ENCODE data around the gene CCDC15. TPM values are rescaled to one million over a fixed set of nuclear protein-coding genes. Genes with fewer than 3 reads are reported as not detected.
"Not testable (repeated sequence)": the region's sequence is repeated elsewhere in the genome, so short reads cannot be mapped to it uniquely, and the experiment has no call there.

Gene CCDC15
- total RNA-seq, 4 donors from 2014 or later: 0.10 to 0.16 TPM; not detected in 2

DNA sequence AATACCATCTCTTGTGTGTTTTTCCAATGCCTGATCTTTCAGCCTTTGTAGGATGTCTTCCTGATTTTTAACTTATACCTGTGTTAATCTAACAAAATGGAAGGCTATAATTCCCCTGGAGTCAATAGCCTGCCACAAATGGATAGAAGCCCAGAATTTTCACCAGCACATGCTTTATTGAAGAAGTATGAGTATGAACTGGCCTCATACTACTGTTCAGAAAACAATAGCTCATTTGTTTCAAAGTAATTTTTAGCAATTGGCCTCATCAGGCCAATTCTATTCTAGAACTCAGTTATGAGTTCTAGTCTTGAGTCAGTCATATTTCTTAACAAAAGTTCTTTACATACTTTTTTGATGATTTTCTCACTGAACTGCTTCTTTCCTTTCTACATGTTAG is 68.5 kb downstream of the CCDC15 start:
- no peaks in the 10 kb centered on the region for H3K9me3 ChIP-seq
- intact Hi-C loops (cut with DNase I; ENCODE audit: low total_unique reads): no loop called here
- TF ChIP-seq, protein P1, sequence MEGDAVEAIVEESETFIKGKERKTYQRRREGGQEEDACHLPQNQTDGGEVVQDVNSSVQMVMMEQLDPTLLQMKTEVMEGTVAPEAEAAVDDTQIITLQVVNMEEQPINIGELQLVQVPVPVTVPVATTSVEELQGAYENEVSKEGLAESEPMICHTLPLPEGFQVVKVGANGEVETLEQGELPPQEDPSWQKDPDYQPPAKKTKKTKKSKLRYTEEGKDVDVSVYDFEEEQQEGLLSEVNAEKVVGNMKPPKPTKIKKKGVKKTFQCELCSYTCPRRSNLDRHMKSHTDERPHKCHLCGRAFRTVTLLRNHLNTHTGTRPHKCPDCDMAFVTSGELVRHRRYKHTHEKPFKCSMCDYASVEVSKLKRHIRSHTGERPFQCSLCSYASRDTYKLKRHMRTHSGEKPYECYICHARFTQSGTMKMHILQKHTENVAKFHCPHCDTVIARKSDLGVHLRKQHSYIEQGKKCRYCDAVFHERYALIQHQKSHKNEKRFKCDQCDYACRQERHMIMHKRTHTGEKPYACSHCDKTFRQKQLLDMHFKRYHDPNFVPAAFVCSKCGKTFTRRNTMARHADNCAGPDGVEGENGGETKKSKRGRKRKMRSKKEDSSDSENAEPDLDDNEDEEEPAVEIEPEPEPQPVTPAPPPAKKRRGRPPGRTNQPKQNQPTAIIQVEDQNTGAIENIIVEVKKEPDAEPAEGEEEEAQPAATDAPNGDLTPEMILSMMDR (IDR thresholded peaks at IDR 0.05 in 4 of 5, conservative IDR thresholded peaks at IDR 0.05 in 1 of 5): no peak
- TF ChIP-seq POLR2A (IDR thresholded peaks at IDR 0.05): no peak

DNA sequence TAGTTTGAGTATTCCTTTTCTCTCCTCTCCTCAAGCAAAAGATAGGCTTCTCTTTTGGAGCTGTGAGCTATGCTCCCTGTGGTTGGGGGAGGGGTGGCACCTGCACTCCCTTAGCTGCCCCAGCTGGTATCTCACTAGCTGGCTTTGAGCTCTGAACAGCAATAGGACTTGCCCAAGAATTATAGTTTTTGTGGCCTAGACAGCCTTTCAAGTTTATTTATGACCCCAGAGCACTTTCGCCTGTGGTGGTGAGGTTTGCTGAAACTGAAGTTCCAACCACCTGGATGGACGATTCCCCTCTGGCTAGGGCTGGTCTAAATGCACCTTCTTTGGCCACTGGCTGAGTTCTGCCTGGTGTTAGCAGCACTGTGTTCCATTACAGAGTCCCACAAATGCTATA is 72.0 kb downstream of the CCDC15 start:
- Histone ChIP-seq H3K4me3 (no peak overlapping the region), H3K4me1 (no peaks in the 10 kb centered on the region), H3K27me3 (no peaks in the 10 kb centered on the region), H3K36me3 (no peaks in the 10 kb centered on the region), H3K9me3 (no peaks in the 10 kb centered on the region), H3K27ac (no peak overlapping the region)
- DNase-seq (no peak), ATAC-seq (no peak)
- no peak for TF ChIP-seq POLR2A (IDR thresholded peaks at IDR 0.05)
- TF ChIP-seq, protein P1 (IDR thresholded peaks at IDR 0.05 in 4 of 5, conservative IDR thresholded peaks at IDR 0.05 in 1 of 5): no peak
- intact Hi-C loops (cut with DNase I; ENCODE audit: low total_unique reads): no loop called here
- in situ Hi-C loops (cut with MboI; ENCODE audit: low sequenced_read_pairs in 4 of 4): no loop called here

More for the DNA sequence above, 68.5 kb downstream of the CCDC15 start:
- Histone ChIP-seq H3K4me1 (no peaks in the 10 kb centered on the region), H3K36me3 (no peaks in the 10 kb centered on the region), H3K27ac (no peak overlapping the region), H3K4me3 (no peak overlapping the region), H3K27me3 (no peaks in the 10 kb centered on the region)
- DNase-seq: no peak
- ATAC-seq: no peak
- in situ Hi-C loops (cut with MboI; ENCODE audit: low sequenced_read_pairs in 4 of 4): no loop called here

DNA sequence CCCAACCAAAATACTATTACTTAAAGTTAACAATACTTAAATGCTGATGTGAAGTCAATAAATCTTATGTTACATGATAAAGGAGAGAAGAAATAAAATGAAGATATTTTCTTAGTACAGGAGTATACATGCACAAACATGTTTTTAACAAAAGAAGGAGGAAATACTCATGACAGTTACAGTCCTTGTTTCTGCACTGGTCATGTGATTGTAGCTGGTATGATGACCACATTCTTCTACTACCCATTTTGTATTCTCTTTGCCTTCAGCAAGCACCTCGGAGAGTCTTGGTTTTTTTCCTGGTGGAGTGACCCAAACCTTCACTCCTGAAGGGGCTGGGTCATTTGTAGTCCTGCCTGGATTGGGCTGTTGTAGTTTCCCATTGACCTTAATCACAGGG is 75.4 kb downstream of the CCDC15 start:
- DNase-seq; intact Hi-C loops (cut with DNase I; ENCODE audit: low total_unique reads); in situ Hi-C loops (cut with MboI; ENCODE audit: low sequenced_read_pairs in 4 of 4); H3K4me3 ChIP-seq; H3K36me3 ChIP-seq; ATAC-seq; H3K27ac ChIP-seq; H3K27me3 ChIP-seq; H3K9me3 ChIP-seq; H3K4me1 ChIP-seq: not testable (repeated sequence)

DNA sequence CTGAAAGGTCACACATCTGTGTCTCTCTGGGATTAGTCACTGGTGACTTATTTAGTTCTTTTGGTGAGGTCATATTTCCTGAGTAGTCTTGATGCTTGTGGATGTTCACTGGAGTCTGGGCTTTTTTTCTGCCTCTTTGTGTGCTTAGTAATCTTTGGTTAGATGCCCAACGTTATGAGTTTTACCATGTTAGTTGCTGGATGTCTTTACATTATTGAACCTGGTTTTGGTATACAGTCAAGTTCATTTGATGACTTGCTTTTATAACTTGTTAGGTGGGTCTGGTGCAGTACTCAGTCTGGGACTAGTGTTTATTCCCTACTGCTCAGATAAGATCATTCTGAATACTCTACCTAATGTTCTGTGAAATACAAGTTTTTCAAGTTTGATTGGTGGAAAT is 82.9 kb downstream of the CCDC15 start:
- in situ Hi-C loops (cut with MboI; ENCODE audit: low sequenced_read_pairs in 4 of 4) (no loop called here), intact Hi-C loops (cut with DNase I; ENCODE audit: low total_unique reads) (no loop called here)
- H3K36me3 ChIP-seq: no peaks in the 10 kb centered on the region
- no peak overlapping the region for H3K27ac ChIP-seq
- H3K4me3 ChIP-seq: no peak overlapping the region
- no peaks in the 10 kb centered on the region for H3K27me3 ChIP-seq
- DNase-seq (no peak), ATAC-seq (no peak)
- no peaks in the 10 kb centered on the region for H3K4me1 ChIP-seq
- no peak for TF ChIP-seq POLR2A (IDR thresholded peaks at IDR 0.05)
- TF ChIP-seq, protein P1 (IDR thresholded peaks at IDR 0.05 in 4 of 5, conservative IDR thresholded peaks at IDR 0.05 in 1 of 5): no peak
- no peaks in the 10 kb centered on the region for H3K9me3 ChIP-seq

DNA sequence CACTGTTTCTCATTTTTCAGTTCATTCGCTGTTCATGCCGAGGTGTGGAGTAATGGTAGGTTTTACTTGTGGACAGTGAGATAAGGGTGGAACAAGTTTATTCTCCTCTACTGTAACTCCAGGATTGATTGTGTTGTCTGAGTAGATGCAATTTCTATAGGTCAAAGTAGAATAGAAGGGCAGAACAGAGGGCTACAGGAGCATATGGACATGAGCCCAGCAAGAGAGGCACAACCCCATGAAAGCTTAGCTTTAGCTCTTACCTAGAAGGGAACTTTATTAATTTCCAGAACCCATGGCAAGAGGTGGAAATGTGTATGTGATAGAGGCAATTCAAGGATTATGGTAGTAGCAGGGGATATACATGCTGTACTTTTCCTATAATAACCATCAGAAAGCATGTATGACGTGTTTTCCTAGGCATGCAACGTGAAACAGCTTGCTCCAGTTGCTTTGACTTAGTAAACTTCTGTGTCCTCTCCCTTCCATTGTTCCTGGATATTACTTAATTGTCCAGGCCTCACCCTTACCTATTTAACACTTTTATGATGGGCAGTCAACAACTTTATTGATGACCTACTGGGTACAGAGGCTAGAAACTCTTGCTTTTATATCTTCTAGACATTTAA is 95.3 kb downstream of the CCDC15 start:
- H3K4me3 ChIP-seq: no peak overlapping the region
- no peak for DNase-seq
- no peaks in the 10 kb centered on the region for H3K36me3 ChIP-seq
- ATAC-seq: no peak
- no peaks in the 10 kb centered on the region for H3K9me3 ChIP-seq
- in situ Hi-C loops (cut with MboI; ENCODE audit: low sequenced_read_pairs in 4 of 4): no loop called here
- intact Hi-C loops (cut with DNase I; ENCODE audit: low total_unique reads): no loop called here
- H3K27ac ChIP-seq: no peak overlapping the region
- no peaks in the 10 kb centered on the region for H3K27me3 ChIP-seq
- no peak for TF ChIP-seq POLR2A (IDR thresholded peaks at IDR 0.05)
- TF ChIP-seq, protein P1 (IDR thresholded peaks at IDR 0.05 in 4 of 5, conservative IDR thresholded peaks at IDR 0.05 in 1 of 5): no peak
- no peaks in the 10 kb centered on the region for H3K4me1 ChIP-seq
